Measurements from ENCODE around the gene CIRBP.
"Not testable (repeated sequence)": the region's sequence is repeated elsewhere in the genome, so short reads cannot be mapped to it uniquely, and the experiment has no call there.

The CIRBP gene

DNA sequence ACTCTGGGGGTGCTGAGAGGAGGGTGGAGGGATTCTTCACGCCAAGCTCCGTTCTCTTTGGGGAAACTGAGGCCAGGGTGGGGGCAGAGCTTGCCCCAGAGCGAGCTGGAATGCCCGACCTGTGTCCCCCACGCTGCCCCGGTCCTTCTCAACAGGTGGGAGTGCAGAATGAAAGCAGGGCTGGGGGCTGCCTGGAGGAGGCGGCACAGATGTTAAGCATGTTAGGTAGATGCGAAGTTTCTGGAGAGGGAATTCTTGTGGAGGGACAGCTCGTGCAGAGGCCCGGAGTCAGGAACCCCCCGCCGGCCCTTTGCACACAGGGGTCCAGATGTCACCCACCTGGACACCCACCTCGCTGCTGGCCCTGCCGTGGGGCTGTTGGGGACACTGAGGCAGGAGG, 25.6 kb downstream of the CIRBP start:
- DNase-seq: no peak

DNA sequence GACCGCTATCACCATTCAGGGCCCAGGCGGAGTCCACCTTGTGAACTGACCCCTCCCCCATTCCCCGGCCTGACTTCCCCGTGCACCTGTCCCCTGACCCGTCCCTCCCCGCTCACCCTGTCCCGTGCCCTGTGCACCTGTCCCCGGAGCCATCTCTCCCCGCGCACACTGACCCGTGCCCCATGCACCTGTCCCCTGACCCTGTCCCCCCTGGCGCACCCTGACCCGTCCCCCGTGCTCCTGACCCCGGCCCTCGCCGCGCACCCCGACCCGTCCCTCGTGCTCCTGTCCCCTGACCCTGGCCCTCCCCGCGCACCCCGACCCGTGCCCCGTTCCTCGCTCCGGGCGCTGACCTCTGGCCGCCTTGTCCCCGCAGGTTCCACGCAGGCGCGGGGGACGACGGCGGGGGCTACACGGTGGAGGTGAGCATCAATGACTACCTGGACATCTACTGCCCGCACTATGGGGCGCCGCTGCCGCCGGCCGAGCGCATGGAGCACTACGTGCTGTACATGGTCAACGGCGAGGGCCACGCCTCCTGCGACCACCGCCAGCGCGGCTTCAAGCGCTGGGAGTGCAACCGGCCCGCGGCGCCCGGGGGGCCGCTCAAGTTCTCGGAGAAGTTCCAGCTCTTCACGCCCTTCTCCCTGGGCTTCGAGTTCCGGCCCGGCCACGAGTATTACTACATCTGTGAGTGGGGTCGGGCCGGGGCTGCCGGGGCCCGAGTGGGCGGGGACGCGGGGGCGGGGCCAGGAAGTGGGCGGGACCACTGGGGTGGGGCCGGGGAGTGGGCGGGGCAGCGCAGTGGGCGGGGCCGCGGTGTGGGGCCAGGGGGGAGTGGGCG, 26.3 kb downstream of the CIRBP start:
- DNase-seq: no peak

DNA sequence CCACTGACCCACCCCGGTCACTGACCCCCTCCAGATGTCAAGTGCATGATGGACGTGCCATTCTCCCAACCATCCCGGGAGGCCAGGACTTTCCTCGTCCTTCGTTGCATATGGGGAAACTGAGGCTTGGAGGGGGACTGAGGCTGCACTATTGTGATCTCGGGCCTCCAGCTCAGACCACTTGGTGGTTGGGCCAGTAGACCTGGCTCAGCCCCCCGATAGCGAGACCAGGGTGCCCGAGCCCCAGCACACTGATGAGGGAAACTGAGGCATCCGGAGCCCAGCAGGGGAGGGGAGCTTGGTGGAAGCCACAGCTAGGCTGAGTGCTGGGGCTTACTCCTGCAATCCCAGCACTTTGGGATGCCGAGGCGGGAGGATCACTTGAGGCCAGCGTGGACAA, 26.9 kb downstream of the CIRBP start:
- DNase-seq: no peak

DNA sequence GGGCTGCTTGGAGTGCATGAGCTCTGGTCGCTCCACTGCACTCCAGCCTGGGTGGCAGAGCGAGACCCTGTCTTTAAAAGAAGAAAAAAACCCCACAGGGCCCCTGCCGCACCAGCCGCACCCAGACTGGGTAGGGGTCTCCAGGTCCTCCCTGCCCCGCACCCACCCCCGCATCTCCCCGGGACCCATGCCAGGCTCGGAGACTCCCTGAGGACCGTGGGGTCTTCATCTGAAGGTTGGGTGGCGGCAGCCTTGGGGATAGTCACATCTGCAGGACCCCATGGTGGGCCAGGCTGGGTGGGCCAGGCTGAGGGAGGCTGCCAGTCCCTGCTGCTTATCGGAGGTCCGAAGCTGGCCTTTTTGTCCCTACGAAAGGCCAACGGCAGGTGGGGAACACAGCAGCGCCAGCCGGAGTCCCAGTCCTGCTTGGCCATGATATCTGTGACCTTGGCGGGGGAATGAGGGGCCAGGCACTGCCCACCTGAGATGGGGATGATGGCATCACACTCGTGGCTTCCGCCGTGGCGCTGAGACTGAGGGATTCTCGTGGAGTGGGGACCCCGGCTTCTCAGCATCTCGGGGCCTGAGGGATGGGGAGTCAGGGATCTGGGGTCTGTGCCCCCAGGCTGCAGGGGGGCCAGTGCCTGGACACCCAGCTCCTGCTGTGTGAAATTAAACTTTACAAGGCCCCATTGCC, 27.6 kb downstream of the CIRBP start:
- DNase-seq: no peak

DNA sequence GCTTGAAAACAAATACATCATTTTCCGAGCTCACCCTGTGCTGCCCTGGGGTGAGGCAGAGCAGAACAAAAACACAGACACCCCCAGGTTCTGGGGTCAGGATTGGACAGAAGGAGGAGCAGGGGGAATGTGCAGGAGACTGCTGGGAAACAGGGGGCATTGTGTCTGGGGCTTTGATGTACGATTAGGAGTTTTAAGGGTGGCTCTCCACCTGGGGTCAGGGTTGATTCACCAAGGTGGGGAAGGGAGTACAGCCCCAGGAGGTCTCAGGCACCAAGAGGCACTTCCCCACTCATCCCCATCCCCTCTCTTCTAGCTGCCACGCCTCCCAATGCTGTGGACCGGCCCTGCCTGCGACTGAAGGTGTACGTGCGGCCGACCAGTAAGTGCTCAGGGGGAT, 29.1 kb downstream of the CIRBP start:
- DNase-seq: no peak

DNA sequence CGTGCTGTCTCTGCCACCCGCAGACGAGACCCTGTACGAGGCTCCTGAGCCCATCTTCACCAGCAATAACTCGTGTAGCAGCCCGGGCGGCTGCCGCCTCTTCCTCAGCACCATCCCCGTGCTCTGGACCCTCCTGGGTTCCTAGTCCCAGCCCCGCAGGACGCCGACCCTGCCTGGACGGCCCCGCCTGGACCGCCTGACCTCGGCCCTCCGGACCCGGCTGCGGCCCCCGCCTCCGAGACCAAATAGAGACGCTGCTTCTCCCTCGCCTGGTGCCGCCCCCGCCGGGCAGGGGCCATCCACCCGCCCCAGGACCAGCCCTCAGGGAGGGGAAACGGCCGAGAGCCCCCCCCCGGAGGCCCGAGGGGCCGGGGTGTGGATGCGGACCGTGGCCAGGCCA, 30.7 kb downstream of the CIRBP start:
- DNase-seq: no peak

DNA sequence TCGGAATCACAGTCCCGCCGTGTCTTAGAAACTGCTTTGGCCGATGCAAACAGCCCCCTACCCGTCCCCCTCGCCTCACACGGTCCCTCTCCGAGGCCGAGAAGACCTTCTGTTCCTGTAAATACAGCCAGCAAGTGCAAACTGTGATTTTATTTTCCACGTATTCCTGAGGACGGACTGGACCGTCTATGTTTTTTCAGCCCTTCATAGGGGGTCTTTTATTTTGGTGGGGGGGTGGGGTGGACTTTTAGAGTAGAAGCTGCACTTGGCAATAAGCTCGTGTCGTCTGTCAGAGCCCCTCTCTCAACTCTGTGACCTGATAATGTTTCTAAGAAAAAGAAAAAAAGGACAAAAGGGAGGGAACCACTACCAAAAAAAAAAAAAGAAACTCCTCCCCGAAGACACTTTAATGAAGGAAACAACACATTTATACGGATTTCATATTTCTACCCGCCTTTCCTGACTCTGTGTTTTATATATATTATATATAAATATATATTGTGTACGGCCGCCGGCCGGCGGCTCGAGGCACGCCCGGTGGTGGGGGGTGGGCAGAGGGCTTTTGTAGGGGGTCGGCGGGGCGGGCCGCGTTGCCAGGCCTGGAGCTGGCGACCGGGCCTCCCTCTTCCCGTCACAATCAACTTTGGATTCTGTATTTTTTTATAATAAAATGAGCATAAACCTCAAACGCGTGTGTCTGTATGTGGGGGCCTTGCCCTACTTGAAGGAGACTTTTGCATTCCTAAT, 31.8 kb downstream of the CIRBP start:
- no peak for DNase-seq

DNA sequence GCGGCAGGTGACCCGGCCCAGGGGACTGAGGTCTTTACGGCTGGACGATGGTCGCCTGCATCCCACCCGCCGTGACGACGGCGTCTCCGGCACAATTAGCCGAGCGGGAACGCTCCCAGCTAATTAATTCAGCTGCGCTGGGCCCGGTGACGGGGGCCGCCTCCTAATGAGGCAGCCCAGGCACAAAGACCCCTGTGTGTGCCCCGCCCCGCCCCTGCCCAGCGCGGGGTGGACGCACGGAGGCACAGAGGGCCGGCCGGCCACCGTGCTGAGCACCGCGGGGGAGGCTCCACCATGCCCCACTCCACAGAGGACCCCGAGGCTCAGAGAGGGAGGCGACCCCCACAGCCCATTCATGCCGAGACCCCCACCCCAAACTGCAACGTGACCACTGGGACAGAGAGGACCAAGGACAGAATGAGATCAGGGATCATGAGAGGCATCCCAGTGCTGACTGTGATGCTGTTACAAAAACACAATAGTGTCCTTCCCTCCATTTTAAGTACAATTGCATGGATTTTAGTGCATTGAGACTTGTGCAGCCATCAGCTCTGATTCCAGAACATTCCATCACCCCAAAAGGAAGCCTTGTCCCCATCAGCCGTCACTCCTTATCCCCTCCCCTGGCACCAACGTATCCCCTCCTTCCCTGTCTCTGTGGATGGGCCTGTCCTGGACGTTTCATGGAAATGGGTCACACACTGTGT, 33.6 kb downstream of the CIRBP start:
- no peak for DNase-seq

DNA sequence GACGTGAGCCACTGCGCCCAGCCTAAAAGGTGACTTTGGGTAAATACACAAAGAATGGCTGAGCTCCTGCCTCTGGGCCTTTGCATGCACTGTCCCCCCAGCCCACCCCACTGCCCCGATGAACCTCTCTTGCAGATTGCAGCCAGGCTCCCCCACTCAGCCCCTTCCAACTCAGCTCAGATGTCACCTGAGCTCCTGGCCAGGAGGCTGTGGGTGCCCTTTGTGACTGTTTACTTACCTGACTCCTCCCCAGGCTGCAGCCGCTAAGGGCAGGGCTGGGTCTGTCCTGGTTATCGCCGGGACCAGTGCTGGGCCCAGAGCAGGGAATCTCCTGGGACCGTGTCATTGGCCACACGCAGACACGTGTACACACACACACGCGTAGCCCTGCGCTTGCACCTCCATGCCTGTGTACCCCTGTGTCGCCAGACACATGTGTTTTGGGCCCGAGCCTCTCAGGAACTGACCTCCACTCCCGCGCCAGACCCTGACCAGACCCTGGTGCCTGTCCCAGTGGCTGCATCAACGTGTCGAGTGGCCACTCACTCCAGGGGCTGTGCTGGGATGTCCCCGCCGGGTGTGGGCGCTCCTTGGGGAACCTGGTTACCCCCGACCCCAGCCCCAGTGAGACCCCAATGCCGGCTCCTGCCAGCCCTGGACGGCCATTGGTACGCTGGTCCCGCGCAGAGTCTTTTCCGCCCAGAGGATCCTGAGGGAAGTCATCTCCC, 35.2 kb downstream of the CIRBP start:
- no peak for DNase-seq

DNA sequence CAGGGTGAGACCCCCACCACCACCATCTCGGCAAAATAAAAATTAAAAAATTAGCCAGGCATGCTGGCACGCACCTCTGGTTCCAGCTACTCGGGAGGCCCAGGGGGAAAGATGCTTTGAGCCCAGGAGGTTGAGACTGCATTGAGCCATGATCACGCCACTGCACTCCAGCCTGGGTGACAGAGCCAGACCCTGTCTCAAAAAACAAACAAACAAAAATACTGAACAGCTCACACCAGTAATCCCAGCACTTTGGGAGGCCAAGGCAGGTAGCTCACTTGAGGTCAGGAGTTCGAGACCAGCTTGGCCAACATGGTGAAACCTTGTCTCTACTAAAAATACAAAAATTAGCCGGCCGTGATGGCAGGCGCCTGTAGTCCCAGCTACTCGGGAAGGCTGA, 36.2 kb downstream of the CIRBP start:
- not testable (repeated sequence) for DNase-seq

DNA sequence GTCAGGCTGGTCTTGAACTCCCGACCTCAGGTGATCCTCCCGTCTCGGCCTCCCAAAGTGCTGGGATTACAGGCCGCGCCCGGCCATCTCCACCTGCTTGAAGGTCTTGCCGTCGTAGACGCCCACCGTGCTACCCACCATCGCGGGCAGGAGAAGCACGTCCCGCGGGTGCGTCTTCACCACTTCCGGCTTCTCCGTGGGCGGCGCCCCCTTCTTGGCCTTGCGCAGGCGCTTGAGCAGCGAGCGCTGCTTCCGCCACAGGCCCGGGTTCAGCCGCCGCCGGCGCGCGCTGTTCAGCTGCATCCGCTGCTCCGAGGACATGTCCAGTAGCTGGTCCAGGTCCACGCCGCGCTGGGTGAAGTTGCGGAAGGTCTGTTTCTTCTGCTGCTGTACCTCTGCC, 38.2 kb downstream of the CIRBP start:
- no peak for DNase-seq

DNA sequence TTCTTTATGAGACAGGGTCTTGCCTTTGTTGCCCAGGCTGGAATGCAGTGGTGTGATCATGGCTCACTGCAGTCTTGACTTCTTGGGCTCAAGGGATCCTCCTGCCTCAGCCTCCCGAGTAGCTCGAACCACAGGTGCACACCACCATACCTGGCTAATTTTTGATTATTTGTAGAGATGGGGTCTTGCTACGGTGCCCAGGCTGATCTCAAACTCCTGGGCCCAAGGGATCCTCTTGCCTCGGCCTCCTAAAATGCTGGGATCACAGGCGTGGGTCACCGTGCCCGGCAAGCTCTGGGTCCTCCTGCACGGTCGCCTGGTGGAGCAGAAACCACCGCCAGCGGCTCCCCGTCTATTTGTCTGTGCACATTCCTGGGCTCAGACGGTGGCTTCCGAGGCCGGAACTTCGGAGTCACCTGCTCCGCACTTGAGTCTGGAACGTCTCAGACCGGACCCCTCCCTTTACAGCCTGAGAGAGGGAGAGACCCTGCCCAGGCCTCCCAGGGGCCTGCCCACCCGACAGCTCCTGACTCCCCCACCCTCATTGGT, 38.7 kb downstream of the CIRBP start:
- DNase-seq: no peak

DNA sequence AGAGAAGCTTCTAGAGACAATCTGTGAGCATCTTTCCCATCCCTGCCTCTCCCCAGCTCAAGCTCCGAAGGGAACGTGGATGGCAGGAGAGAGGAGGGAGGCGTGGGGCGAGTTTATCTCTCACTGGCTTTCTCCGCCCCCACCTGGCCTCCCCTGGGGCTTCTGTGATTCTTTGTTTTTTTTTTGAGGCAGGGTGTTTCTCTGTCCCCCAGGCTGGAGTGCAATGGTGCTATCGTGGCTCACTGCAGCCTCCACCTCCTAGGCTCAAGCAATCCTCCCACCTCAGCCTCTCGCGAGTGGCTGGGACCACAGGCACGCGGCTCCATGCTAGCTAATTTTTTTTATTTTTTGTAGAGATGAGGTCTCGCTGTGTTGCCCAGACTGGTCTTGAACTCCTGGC, 39.6 kb downstream of the CIRBP start:
- DNase-seq: no peak

DNA sequence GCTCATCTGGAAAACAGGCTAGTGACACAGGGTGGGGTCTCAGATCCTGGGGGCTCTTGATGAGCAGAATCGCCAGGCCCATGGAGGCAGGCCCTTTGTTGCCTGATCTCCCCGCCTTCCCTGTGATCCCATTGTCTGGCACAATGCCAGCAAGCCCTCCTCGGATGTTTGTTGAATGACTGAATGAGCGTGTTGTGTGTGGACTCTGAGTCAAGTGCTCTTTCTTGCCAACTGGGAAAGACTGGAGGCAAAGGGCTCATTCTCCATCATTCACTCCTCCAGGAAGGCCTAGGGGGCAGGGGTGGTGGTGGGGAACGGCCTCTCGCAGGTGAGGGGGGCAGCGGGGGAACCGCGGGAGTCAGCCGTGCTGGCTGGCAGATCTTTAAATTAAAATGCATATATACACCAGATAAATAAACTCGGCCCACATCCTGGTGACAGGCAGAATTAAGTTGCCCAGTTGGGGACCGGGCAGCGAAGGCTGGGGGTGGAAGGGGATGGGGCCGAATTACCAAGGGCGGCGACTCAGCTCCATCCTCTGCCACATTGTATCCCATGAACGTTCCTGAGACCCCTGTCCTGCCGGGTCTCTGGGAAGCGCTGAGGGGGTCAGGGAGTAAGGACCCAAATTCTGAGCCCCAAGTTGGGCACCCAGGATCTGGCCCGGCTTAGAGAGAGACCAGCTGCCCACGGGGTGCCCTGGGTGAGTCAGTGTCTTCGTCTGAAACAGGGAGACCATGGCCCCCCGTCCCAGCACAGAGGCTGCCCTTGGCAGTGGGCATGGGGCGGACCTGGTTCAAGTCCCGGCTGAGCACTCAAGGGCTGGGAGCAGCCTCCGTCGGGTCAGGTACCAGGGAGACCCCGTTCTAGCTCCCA, 41.1 kb downstream of the CIRBP start:
- no peak for DNase-seq

DNA sequence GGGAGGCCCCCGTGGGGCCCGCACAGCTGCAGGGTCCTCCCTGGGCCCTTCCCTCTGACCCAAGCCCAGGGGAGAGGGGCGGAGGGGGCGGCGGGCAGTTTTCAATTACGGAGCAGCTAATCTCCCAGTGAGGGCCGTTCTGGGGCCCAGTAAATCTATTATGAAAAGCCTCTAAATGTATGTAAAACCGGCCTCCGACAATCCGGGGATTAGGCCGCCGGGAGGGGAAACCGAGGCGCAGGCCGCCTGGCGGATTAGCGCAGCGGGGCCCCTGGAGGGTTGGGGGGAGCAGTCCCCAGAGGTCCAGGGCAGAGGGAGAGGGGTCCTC, 41.7 kb downstream of the CIRBP start:
- DNase-seq: no peak

DNA sequence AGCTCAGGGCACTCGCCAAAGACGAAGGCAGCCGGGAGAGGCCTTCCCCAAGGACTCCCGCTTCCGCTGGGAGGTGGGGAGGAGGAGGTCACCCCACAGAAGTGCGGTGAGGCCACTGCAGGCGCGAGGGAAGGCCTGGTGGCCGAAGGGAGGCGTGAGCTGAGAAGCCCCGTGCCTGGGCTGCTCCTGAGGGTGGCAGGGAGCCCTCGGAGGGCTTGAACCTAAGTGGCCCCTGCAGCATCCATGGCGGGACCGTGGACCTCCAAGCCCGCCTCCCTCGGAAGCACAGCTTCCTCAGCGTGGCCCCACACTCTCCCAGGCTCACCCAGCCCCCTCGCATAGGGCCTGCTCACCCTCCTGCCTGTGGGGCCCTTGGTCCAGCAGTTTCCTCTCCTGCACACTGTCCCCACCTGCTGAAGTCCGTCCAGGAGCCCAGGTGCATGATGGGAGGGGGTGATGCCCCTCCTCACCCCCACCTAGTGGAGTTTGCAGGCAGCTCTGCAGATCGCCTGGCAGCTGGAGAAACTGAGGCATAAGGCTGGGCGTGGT, 42.5 kb downstream of the CIRBP start:
- no peak for DNase-seq

DNA sequence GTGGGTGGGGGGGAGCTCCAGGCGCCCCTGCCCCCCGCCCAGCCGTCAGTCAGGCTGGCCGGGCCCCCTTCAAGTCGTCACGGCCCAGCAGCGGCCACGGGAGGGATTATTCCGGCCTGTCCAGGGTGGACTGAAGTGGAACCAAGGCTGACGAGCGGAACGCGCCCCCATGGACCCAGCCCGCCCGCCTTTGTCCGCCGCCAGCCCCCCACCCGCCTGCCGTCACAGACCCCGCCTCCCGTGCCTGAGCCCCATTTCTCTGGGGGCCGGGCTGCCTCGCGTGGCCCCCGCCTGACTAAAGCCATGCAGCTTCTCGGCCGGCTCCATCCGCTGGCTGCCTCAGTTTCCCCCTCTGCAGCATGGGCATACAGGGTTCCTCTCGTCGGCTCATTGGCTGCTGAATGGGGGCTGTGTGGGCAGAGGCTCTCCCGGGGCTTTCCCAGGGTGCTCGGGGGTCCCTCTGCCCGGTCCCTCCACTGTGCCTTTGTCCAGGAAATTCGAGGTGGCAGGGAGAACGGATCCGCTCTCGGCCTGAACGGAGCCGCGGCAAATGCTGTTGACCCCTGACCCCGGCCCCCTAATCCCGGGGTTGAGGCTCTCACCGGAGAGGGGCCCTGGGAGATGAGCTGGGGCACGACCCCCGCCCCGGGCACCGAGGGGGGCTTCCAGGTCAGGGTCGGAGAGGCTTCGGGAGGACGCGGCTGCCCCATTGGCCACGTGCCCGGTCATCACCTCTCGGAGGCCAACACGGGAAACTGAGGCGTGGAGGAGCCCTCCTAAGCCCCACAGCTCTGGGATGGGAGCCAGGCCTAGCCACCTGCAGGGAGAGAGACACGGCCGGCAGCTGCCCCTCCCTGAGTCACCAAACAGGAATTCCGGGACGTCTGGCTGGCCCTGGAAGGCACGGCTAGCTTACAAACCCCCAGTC, 43.9 kb downstream of the CIRBP start:
- DNase-seq: no peak

DNA sequence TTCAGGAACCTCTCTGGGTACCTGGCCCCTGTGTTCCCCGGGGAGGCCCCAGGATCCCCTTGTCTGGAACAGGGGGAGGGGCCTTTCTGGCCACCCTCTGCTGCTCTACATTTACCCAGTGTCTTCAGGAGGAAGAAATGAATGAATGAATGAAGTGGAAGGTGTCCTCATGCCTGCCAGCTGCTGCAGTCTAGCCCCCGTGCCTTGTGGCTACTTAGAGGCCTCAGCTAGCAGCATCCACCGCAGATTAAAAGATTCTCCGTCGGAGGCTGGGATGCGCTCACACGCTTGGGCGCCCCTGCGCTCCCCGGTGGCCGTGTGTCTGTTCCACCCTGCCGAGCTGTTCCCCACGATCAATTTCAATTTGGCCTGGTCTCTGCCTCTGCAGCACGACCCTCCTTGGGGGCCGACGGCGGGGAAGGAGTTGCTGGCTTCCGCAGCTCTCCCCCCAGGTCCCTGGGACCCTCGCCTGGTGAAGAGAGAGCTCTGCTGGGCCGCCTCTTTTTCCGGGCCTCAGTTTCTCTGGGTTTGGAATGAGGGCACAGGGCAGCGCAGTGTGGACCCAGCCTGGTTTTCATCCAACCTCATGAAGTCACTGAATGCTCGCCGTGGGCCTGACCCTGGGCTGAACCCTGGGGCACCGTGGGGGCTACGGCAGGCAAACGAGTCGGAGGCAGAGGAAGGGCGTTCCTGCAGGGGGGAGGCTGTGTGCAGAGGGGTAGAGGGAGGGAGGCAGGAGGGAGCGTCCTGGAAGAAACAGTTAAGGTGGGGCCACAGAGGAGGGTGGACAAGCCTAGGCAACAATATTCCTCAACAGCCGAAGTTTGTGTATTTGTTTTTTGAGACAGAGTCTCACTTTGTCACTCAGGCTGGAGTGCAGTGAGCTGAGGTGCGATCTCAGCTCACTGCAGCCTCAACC, 44.8 kb downstream of the CIRBP start:
- DNase-seq: no peak
